Ramos (cell line): ENCODE measurements around the gene RALGAPA2.

Source experiments
- in situ Hi-C: fragments of 300-500 bp; cut with MboI; formaldehyde crosslinking; loops from one replicate; pipeline ENCODE4 v1.14.3; 2022; ENCODE audit warnings: low sequenced_read_pairs; ENCODE audit not compliant: unreplicated experiment

The RALGAPA2 gene

GRCh38 chr20:20487811-20488210 is 224.6 kb downstream of the RALGAPA2 start:
- in situ Hi-C loops, result no loop called here

- in situ Hi-C loops, result no loop called here
These were observed 229.1 kb downstream of the RALGAPA2 start for GRCh38 chr20:20483328-20483727.

- in situ Hi-C loops, result no loop called here
These were observed 230.0 kb downstream of the RALGAPA2 start for GRCh38 chr20:20482453-20482852.

- in situ Hi-C loops, result no loop called here
These were observed 231.8 kb downstream of the RALGAPA2 start for GRCh38 chr20:20480689-20481088.

GRCh38 chr20:20480126-20480525 is 232.3 kb downstream of the RALGAPA2 start:
- in situ Hi-C loops, result no loop called here

GRCh38 chr20:20477444-20478041 is 234.9 kb downstream of the RALGAPA2 start:
- in situ Hi-C loops, result no loop called here

GRCh38 chr20:20476504-20476903 is 235.9 kb downstream of the RALGAPA2 start:
- in situ Hi-C loops, result no loop called here

- in situ Hi-C loops, result no loop called here
These were observed 238.8 kb downstream of the RALGAPA2 start for GRCh38 chr20:20473657-20474056.

- in situ Hi-C loops, result no loop called here
These were observed 239.7 kb downstream of the RALGAPA2 start for GRCh38 chr20:20472684-20473274.

GRCh38 chr20:20466341-20466879 is 246.0 kb downstream of the RALGAPA2 start:
- in situ Hi-C loops, result no loop called here

- in situ Hi-C loops, result no loop called here
These were observed 247.2 kb downstream of the RALGAPA2 start for GRCh38 chr20:20465252-20465651.

- in situ Hi-C loops, result no loop called here
These were observed 248.5 kb downstream of the RALGAPA2 start for GRCh38 chr20:20463933-20464374.

GRCh38 chr20:20462185-20462584 is 250.3 kb downstream of the RALGAPA2 start:
- in situ Hi-C loops, result no loop called here

GRCh38 chr20:20461551-20461950 is 250.9 kb downstream of the RALGAPA2 start:
- in situ Hi-C loops, result no loop called here

GRCh38 chr20:20459726-20460125 is 252.7 kb downstream of the RALGAPA2 start:
- in situ Hi-C loops, result no loop called here

- in situ Hi-C loops, result no loop called here
These were observed 254.9 kb downstream of the RALGAPA2 start for GRCh38 chr20:20457392-20458126.

- in situ Hi-C loops, result no loop called here
These were observed 255.7 kb downstream of the RALGAPA2 start for GRCh38 chr20:20456741-20457140.

GRCh38 chr20:20455926-20456325 is 256.5 kb downstream of the RALGAPA2 start:
- in situ Hi-C loops, result no loop called here

- in situ Hi-C loops, result no loop called here
These were observed 257.4 kb downstream of the RALGAPA2 start for GRCh38 chr20:20454850-20455627.

- in situ Hi-C loops, result no loop called here
These were observed 258.1 kb downstream of the RALGAPA2 start for GRCh38 chr20:20454367-20454766.
